Esophagus muscularis mucosa (tissue), 3 donors: ENCODE results near the gene ZNF514.

ENCODE experiments used
- CTCF ChIP-seq, 3 experiments: fragments of 200-600 bp in 2 of 3; fragments of 450-650 bp in 1 of 3; sonication (generic) in 2 of 3; IDR thresholded peaks; one replicate each; pipeline ENCODE4 v1.5.1; 2017 to 2019; ENCODE audit warnings: antibody characterized with exemption in 3 of 3, mild to moderate bottlenecking in 2 of 3, moderate library complexity in 1 of 3
- POLR2A ChIP-seq: fragments of 450-650 bp; IDR thresholded peaks from one replicate; pipeline ENCODE4 v1.6.1; 2017; ENCODE audit warnings: antibody characterized with exemption, moderate library complexity, mild to moderate bottlenecking, low read depth
- POLR2AphosphoS5 ChIP-seq, 2 donors: sonication (generic); formaldehyde crosslinking; IDR thresholded peaks; one replicate each; pipeline ENCODE4 v1.6.1; 2017; ENCODE audit warnings: antibody characterized with exemption in 2 of 2

GRCh38 chr2:95121407-95122196 is 38.0 kb downstream of the ZNF514 start, which contains the start of gene MRPS5:
- TF ChIP-seq CTCF (IDR thresholded peaks at IDR 0.05) = peak in 1 of 3 experiments; percentile 29
- peak; percentile 3 for TF ChIP-seq POLR2A
- peak; percentile 65 to 80 for TF ChIP-seq POLR2AphosphoS5 (IDR thresholded peaks at IDR 0.05)
